MM.1S (cell line): ENCODE measurements around the gene UHRF1.

ENCODE experiments used
- DNase-seq: peaks from one replicate; pipeline ENCODE4 v3.0.0-alpha.2; 2015
- H2AFZ ChIP-seq: fragments of 300-600 bp; sonication (generic); 2 replicates; pipeline ENCODE4 v1.6.0; 2016; ENCODE audit warnings: antibody characterized with exemption, low read length
- H3F3A ChIP-seq: fragments of 300-600 bp; sonication (generic); 2 replicates; pipeline ENCODE4 v1.6.1; 2016; ENCODE audit warnings: mild to moderate bottlenecking, antibody characterized with exemption, low read length, moderate library complexity, mixed read lengths; ENCODE audit not compliant: insufficient read depth
- H3K27ac ChIP-seq: fragments of 300-600 bp; sonication (generic); 2 replicates; pipeline ENCODE4 v1.5.1; 2016; ENCODE audit warnings: mild to moderate bottlenecking, low read length
- H3K27me3 ChIP-seq: fragments of 300-600 bp; sonication (generic); replicated peaks from 2 replicates; pipeline ENCODE4 v1.6.0; 2016; ENCODE audit warnings: low read length; ENCODE audit not compliant: insufficient read depth
- H3K36me3 ChIP-seq: fragments of 300-600 bp; sonication (generic); replicated peaks from 2 replicates; pipeline ENCODE4 v1.6.1; 2016; ENCODE audit warnings: mild to moderate bottlenecking, low read length, mixed read lengths; ENCODE audit not compliant: insufficient read depth
- H3K4me1 ChIP-seq: fragments of 300-600 bp; sonication (generic); 2 replicates; pipeline ENCODE4 v1.6.1; 2016; ENCODE audit warnings: low read length, mixed read lengths
- H3K4me2 ChIP-seq: fragments of 300-600 bp; sonication (generic); 2 replicates; pipeline ENCODE4 v1.6.0; 2016; ENCODE audit warnings: low read depth, low read length
- H3K4me3 ChIP-seq: fragments of 300-600 bp; sonication (generic); 2 replicates; pipeline ENCODE4 v1.5.1; 2016; ENCODE audit warnings: low read length, mixed read lengths
- H3K79me2 ChIP-seq: fragments of 300-600 bp; sonication (generic); 2 replicates; pipeline ENCODE4 v1.6.1; 2016; ENCODE audit warnings: mixed run types, low read length, mixed read lengths
- H3K9ac ChIP-seq: fragments of 300-600 bp; sonication (generic); 2 replicates; pipeline ENCODE4 v1.6.1; 2016; ENCODE audit warnings: low read length, mixed read lengths
- H3K9me2 ChIP-seq: fragments of 300-600 bp; sonication (generic); replicated peaks from 2 replicates; pipeline ENCODE4 v1.6.1; 2016; ENCODE audit warnings: mild to moderate bottlenecking, low read length, mixed read lengths; ENCODE audit not compliant: insufficient read depth
- H3K9me3 ChIP-seq: fragments of 300-600 bp; sonication (generic); replicated peaks from 2 replicates; pipeline ENCODE4 v1.6.1; 2016; ENCODE audit warnings: mild to moderate bottlenecking, low read length, mixed read lengths; ENCODE audit not compliant: insufficient read depth
- H4K20me1 ChIP-seq: fragments of 300-600 bp; sonication (generic); 2 replicates; pipeline ENCODE4 v1.6.1; 2016; ENCODE audit warnings: mild to moderate bottlenecking, low read length, moderate library complexity, mixed read lengths; ENCODE audit not compliant: insufficient read depth
- EZH2 ChIP-seq: fragments of 300-600 bp; sonication (generic); optimal IDR thresholded peaks from 2 replicates; pipeline ENCODE3; 2017; ENCODE audit warnings: low read depth, mild to moderate bottlenecking, antibody characterized with exemption, low read length, mixed read lengths
- EZH2phosphoT487 ChIP-seq: fragments of 300-600 bp; sonication (generic); IDR thresholded peaks from 2 replicates; pipeline ENCODE4 v1.6.1; 2018; ENCODE audit warnings: antibody characterized with exemption, low read length
- TF ChIP-seq, protein P1 (sequence below): fragments of 300-600 bp; sonication (generic); IDR thresholded peaks from 2 replicates; pipeline ENCODE4 v1.5.1; 2016; ENCODE audit warnings: antibody characterized with exemption, low read length, mixed read lengths

UHRF1 gene

DNA sequence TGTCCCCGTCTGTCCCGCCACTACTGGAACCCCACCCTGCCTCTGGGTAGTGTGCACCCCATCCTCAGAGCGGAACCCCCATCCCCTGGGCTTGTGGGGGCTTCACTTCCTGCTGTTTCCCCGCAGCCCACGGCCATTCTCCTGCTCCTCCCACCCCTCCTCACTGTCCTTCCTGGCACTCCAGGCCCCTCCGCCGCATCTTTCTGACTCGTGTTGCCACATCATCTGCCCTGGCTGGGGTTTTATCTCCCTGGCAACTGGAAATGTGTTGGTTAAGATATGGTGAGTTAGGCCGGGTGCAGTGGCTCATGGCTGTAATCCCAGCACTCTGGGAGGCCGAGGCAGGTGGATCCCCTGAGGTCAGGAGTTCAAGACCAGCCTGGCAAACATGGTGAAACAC lies 96.9 kb downstream of the UHRF1 start:
- no peak for DNase-seq
- no peak for TF ChIP-seq EZH2phosphoT487
- TF ChIP-seq, protein P1, sequence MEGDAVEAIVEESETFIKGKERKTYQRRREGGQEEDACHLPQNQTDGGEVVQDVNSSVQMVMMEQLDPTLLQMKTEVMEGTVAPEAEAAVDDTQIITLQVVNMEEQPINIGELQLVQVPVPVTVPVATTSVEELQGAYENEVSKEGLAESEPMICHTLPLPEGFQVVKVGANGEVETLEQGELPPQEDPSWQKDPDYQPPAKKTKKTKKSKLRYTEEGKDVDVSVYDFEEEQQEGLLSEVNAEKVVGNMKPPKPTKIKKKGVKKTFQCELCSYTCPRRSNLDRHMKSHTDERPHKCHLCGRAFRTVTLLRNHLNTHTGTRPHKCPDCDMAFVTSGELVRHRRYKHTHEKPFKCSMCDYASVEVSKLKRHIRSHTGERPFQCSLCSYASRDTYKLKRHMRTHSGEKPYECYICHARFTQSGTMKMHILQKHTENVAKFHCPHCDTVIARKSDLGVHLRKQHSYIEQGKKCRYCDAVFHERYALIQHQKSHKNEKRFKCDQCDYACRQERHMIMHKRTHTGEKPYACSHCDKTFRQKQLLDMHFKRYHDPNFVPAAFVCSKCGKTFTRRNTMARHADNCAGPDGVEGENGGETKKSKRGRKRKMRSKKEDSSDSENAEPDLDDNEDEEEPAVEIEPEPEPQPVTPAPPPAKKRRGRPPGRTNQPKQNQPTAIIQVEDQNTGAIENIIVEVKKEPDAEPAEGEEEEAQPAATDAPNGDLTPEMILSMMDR, result no peak
- H3K9me2 ChIP-seq, result no peaks in the 10 kb centered on the region
- no peaks in the 10 kb centered on the region for H3K36me3 ChIP-seq
- H3F3A ChIP-seq, result no peaks in the 10 kb centered on the region
- H3K4me2 ChIP-seq, result no peak overlapping the region
- no peak overlapping the region for H3K27ac ChIP-seq
- H3K27me3 ChIP-seq, result no peaks in the 10 kb centered on the region
- H2AFZ ChIP-seq, result no peak overlapping the region
- H4K20me1 ChIP-seq, result peaks cover 8% of the 10 kb centered on the region
- H3K4me3 ChIP-seq, result no peak overlapping the region
- H3K79me2 ChIP-seq, result peaks cover 82% of the 10 kb centered on the region
- H3K9ac ChIP-seq, result no peak overlapping the region
- H3K4me1 ChIP-seq, result no peaks in the 10 kb centered on the region
- H3K9me3 ChIP-seq, result no peaks in the 10 kb centered on the region

DNA sequence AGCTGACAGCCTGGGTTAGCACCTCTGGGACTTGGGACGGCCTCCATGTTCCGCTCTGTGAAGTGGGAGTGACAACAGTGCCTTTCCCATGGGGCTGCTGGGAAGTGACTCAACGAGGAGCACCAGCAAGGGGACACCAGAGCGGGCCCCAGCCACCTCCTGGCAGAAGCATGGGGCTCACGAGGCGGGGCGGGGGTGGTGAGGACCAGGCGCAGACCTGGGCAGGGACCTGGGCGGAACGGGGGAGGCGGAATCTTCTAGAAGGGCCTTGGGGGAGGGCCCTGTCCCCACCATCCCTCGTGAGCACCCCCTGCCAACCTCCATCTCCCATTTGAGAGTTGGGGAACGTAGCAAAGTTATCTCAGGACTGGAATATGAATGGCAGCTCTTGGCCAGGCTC lies 97.5 kb downstream of the UHRF1 start:
- Histone ChIP-seq H3K4me1 (no peaks in the 10 kb centered on the region), H3K27ac (no peak overlapping the region), H3K9ac (no peak overlapping the region), H3K9me3 (no peaks in the 10 kb centered on the region), H3K9me2 (no peaks in the 10 kb centered on the region), H3K4me3 (no peak overlapping the region), H3F3A (no peaks in the 10 kb centered on the region), H3K79me2 (peaks cover 82% of the 10 kb centered on the region), H3K36me3 (no peaks in the 10 kb centered on the region), H4K20me1 (peaks cover 4% of the 10 kb centered on the region), H2AFZ (no peak overlapping the region), H3K27me3 (no peaks in the 10 kb centered on the region), H3K4me2 (no peak overlapping the region)
- no peak for TF ChIP-seq EZH2phosphoT487
- TF ChIP-seq, protein P1, result no peak
- no peak for TF ChIP-seq EZH2
- DNase-seq, result no peak
